ENCODE data around the gene AIG1.
"Not testable (repeated sequence)": the region's sequence is repeated elsewhere in the genome, so short reads cannot be mapped to it uniquely, and the experiment has no call there.

AIG1 gene

GRCh38 chr6:143059663-143060353 is 881 bp upstream of the AIG1 start:
- DNase-seq, result no peak

GRCh38 chr6:143060354-143060805 is 309 bp upstream of the AIG1 start:
- peak; percentile 65 for DNase-seq

GRCh38 chr6:143061597-143062385 is 1.1 kb downstream of the AIG1 start:
- no peak for DNase-seq

- no peak for DNase-seq
These were observed 1.9 kb downstream of the AIG1 start for GRCh38 chr6:143062551-143062950.

GRCh38 chr6:143063631-143064030 is 2.9 kb downstream of the AIG1 start:
- no peak for DNase-seq

DNA sequence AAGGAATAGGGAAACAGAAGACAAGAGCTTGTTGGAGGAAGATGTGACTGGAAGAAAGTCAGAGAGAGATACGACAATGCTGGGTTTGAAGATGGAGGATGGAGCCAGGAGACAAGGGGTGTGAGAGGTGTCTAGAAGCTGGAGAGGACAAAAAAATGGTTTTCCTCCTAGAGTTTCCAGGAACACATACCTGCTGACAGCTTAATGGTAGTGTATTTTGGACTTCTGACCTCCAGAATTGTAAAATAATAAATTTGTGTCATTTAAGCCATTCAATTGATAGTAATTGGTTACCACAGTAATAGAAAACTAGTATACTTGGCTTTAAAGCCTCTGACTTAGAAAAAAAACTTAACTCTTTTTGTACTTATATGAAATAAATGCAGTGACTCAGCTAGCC is 3.6 kb downstream of the AIG1 start:
- DNase-seq, result no peak

GRCh38 chr6:143064951-143065683 is 4.4 kb downstream of the AIG1 start:
- no peak for DNase-seq

- no peak for DNase-seq
These were observed 7.3 kb downstream of the AIG1 start for GRCh38 chr6:143068001-143068400.

DNA sequence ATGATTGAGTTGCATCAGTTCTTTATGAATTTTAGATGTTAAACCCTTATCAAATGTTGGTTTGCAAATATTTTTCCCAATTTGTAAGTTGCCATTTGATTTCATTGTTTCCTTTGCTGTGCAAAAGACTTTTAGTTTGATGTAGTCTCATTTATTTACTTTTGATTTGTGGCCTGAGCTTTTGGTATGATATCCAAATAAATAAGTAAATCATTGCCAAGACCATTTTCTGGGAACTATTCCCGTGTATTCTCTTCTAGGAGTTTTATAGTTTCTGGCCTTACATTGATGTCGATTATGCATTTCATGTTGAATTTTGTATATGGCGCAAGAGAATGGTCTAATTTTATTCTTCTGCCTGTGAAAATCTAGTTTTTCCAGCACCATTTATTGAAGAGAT is 13.4 kb downstream of the AIG1 start:
- no peak for DNase-seq

- DNase-seq, result no peak
These were observed 14.1 kb downstream of the AIG1 start for GRCh38 chr6:143074670-143075318.

GRCh38 chr6:143078468-143079324 is 18.0 kb downstream of the AIG1 start:
- DNase-seq, result no peak

GRCh38 chr6:143079325-143079640 is 18.6 kb downstream of the AIG1 start:
- no peak for DNase-seq

- DNase-seq, result not testable (repeated sequence)
These were observed 21.6 kb downstream of the AIG1 start for GRCh38 chr6:143082274-143082673.

GRCh38 chr6:143084019-143084418 is 23.3 kb downstream of the AIG1 start:
- not testable (repeated sequence) for DNase-seq

DNA sequence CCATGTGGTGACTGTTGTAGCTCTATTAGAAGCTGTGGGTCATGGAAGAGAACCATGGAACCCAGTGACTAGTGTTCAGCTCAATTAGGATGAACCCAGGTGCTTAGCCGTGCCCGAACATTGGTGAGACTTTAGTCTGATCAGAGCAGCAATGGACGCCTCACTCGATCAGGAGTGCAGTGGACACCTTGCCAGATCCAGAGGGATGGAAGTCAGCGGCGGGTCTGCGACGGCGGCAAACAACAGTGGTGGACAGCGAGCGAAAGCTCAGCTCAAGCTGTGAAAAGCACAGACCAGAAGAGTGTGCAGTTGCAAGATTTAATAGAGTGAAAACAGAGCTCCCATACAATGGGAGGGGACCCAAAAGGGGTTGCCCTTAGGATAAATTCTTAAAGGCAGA is 26.6 kb downstream of the AIG1 start:
- DNase-seq, result not testable (repeated sequence)

DNA sequence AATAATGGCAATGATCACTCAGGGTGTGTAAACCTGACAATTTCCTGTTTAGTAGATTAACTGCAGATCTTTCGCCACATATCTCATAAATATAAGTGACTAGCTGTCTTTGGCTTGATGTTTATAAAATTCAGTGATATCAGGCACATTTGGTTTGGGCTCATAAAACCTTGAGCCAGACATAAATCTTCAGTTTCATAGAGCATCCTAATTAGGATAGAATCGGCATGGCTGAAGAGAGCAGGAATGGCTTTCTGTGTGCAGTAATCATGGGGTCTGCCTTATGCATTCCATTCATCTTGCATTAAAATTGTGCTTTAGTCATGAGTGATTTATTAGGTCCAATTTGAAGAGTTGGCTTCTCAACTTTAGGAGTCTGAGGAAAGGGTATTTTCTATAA is 27.2 kb downstream of the AIG1 start:
- DNase-seq, result no peak

DNA sequence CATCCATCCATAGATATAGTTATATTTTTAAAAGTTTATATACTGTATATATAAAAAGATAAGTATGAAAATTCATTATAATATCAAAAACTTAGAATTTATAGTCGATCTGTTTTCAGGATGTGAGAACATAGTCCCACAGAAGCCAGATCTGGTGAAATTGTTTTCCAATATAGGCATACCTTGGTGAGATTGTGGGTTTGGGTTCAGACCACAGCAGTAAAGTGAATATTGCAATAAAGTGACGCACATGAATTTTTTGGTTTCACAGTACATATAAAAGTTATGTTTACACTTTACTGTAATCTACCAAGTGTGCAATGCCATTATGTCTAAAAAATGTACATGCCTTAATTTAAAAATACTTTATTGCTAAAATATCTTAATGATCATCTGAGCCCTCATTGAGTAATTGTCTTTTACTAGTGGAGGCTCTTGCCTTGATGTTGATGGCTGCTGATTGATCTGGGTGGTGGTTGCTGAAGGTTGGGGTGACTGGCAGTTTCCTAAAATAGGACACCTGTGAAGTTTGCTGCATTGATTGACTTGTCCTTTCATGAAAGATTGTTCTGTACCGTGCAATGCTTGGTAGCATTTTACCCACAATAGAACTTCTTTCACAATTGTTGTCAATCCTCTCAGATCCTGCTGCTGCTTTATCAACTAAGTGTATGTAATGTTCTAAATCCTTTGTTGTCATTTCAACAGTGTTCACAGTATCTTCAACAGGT is 29.8 kb downstream of the AIG1 start:
- DNase-seq, result no peak

DNA sequence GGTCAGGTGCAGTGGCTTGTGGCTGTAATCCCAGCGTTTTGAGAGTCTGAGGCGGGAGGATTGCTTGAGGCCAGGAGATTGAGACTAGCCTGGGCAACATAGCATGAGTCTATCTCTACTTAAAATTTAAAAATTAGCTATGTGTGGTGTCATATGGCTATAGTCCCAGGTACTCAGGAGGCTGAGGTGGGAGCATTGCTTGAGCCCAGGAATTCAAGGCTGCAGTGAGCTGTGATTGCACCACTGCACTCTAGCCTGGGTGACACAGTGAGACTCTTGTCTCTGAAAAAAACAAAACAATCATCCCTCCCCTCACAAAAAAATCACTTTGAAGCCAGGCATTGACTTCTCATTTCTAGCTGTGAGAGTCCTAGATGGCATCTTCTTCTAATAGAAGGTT is 32.1 kb downstream of the AIG1 start:
- no peak for DNase-seq

- no peak for DNase-seq
These were observed 32.6 kb downstream of the AIG1 start for GRCh38 chr6:143093290-143093689.

DNA sequence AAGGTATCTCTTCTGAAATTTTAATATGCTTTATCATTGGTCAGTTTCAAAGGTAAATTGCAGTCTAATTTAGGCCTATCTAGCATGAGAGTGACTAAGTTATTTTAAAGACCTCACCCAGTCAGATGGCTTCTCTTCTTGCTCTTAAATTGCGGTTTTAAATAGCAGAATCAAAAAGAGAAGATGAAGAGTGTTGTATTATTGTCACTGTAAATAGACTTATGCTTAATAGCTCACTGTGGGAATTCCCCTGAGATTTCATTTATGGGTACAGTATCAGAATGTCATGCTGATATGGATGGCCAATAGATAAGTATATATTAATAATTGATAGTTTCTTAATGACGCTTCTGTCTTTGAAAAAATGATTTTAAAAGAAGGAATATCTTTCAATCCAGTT is 35.7 kb downstream of the AIG1 start:
- DNase-seq, result no peak

DNA sequence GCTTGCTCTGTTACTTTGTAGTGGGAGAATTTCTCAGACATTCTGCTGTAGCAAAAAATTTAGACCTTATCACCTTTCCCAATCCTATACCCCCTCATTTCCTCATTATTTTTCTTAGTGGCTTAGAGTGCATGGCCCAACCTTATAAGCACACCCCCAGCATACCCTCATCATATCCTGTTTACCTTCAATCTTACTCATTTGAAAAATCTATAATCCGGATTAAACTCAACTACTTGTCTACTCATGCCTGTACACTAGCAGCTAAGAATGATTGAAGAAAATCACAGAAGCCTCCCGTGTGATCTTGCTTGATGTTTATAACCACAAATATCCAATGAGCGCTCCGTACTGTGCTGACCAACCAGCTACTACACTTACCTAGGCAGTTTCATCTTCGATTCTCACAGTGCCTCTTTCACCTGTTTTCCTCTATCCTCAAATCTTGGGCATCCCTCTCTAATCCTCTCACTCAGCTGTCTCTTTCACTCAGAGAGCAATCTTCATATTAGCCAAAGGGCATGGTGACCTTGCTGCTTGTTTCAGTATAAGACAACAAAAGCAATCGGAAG is 36.6 kb downstream of the AIG1 start:
- DNase-seq, result no peak
